ENCODE measurements around the gene LIPG. TPM values are rescaled to one million over a fixed set of nuclear protein-coding genes. Genes with fewer than 3 reads are reported as not detected.

The LIPG gene
- total and polyA plus RNA-seq, 2 donors from 2014 or later = 4.8 to 50.9 TPM

GRCh38 chr18:49565612-49566011 is 3.8 kb downstream of the LIPG start:
- TF ChIP-seq, protein P1, sequence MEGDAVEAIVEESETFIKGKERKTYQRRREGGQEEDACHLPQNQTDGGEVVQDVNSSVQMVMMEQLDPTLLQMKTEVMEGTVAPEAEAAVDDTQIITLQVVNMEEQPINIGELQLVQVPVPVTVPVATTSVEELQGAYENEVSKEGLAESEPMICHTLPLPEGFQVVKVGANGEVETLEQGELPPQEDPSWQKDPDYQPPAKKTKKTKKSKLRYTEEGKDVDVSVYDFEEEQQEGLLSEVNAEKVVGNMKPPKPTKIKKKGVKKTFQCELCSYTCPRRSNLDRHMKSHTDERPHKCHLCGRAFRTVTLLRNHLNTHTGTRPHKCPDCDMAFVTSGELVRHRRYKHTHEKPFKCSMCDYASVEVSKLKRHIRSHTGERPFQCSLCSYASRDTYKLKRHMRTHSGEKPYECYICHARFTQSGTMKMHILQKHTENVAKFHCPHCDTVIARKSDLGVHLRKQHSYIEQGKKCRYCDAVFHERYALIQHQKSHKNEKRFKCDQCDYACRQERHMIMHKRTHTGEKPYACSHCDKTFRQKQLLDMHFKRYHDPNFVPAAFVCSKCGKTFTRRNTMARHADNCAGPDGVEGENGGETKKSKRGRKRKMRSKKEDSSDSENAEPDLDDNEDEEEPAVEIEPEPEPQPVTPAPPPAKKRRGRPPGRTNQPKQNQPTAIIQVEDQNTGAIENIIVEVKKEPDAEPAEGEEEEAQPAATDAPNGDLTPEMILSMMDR (IDR thresholded peaks at IDR 0.05; ENCODE audit: borderline replicate concordance, extremely low read depth, insufficient read depth) = no peak
- Histone ChIP-seq H3K4me3 (ENCODE audit: low read length in 3 of 3) (no peak overlapping the region), H3K36me3 (ENCODE audit: control insufficient read depth in 2 of 3, insufficient read depth in 3 of 3, low read length in 3 of 3) (no peaks in the 10 kb centered on the region), H3K27me3 (ENCODE audit: control insufficient read depth, insufficient read depth, low read length) (no peaks in the 10 kb centered on the region), H3K4me1 (ENCODE audit: control insufficient read depth in 2 of 3, insufficient read depth in 2 of 3, low read depth in 1 of 3, low read length in 3 of 3) (peaks cover 0 to 27% (median 25%) of the 10 kb centered on the region in 3 donors), H3K9ac (ENCODE audit: low read length in 3 of 3) (no peak overlapping the region), H3K9me3 (ENCODE audit: control insufficient read depth in 2 of 3, insufficient read depth in 1 of 3, low read length in 3 of 3) (no peaks in the 10 kb centered on the region), H3K27ac (ENCODE audit: low read depth in 2 of 2, low read length in 2 of 2) (no peak overlapping the region)
- DNase-seq = no peak
- no peak for FAIRE-seq
- intact Hi-C loops (cut with DNase I) = no loop called here

GRCh38 chr18:49566217-49566770 is 4.4 kb downstream of the LIPG start:
- Histone ChIP-seq H3K4me1 (ENCODE audit: control insufficient read depth in 2 of 3, insufficient read depth in 2 of 3, low read depth in 1 of 3, low read length in 3 of 3) (peaks cover 0 to 23% (median 18%) of the 10 kb centered on the region in 3 donors), H3K9me3 (ENCODE audit: control insufficient read depth in 2 of 3, insufficient read depth in 1 of 3, low read length in 3 of 3) (no peaks in the 10 kb centered on the region), H3K36me3 (ENCODE audit: control insufficient read depth in 2 of 3, insufficient read depth in 3 of 3, low read length in 3 of 3) (no peaks in the 10 kb centered on the region), H3K4me3 (ENCODE audit: low read length in 3 of 3) (no peak overlapping the region), H3K9ac (ENCODE audit: low read length in 3 of 3) (no peak overlapping the region), H3K27me3 (ENCODE audit: control insufficient read depth, insufficient read depth, low read length) (no peaks in the 10 kb centered on the region), H3K27ac (ENCODE audit: low read depth in 2 of 2, low read length in 2 of 2) (no peak overlapping the region)
- TF ChIP-seq, protein P1 (IDR thresholded peaks at IDR 0.05; ENCODE audit: borderline replicate concordance, extremely low read depth, insufficient read depth) = no peak
- intact Hi-C loops (cut with DNase I) = no loop called here
- FAIRE-seq = no peak
- DNase-seq = no peak

DNA sequence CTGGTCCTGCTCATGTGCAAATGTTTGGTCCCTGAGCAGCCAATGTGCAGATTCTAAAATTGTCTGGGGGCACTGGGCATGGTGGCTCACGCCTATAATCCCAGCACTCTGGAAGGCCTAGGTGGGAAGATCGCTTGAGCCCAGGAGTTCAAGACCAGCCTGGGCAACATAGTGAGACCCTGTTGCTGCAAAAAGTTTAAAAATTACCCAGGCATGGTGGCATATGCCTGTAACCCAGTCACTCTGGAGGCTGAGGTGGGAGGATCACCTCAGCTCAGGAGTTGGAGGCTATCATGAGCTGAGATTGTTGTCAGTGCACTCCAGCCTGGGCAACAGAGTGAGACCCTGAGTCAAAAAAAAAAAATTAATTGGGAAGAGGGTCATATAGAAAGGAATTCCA is 5.1 kb downstream of the LIPG start:
- H3K4me3 ChIP-seq (ENCODE audit: low read length in 3 of 3) = no peak overlapping the region
- TF ChIP-seq, protein P1 (IDR thresholded peaks at IDR 0.05; ENCODE audit: borderline replicate concordance, extremely low read depth, insufficient read depth) = no peak
- H3K27me3 ChIP-seq (ENCODE audit: control insufficient read depth, insufficient read depth, low read length) = no peaks in the 10 kb centered on the region
- peaks cover 0 to 17% (median 14%) of the 10 kb centered on the region in 3 donors for H3K4me1 ChIP-seq (ENCODE audit: control insufficient read depth in 2 of 3, insufficient read depth in 2 of 3, low read depth in 1 of 3, low read length in 3 of 3)
- no peak for DNase-seq
- H3K9me3 ChIP-seq (ENCODE audit: control insufficient read depth in 2 of 3, insufficient read depth in 1 of 3, low read length in 3 of 3) = no peaks in the 10 kb centered on the region
- H3K9ac ChIP-seq (ENCODE audit: low read length in 3 of 3) = no peak overlapping the region
- FAIRE-seq = no peak
- H3K27ac ChIP-seq (ENCODE audit: low read depth in 2 of 2, low read length in 2 of 2) = no peak overlapping the region
- H3K36me3 ChIP-seq (ENCODE audit: control insufficient read depth in 2 of 3, insufficient read depth in 3 of 3, low read length in 3 of 3) = no peaks in the 10 kb centered on the region
- intact Hi-C loops (cut with DNase I) = no loop called here

DNA sequence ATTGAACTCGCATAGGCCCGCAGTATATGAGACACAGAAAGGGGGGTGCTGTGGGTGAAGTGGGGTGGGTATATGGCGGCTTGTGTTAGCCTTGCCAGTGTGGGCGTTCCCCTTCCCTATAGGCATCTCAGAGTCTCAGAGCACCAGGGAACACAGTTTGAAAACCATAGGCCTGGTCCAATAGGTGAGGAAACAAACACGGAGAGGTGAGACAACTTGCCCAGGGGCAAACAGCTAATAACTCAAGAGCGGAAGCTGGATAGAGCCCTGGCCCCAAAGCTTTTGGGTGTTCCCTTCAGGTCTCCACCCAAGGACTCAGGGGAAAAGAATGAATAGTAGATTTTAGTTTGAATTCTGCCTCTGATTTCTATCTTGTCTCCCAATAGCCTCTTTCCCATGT is 7.9 kb downstream of the LIPG start:
- TF ChIP-seq, protein P1 (IDR thresholded peaks at IDR 0.05; ENCODE audit: borderline replicate concordance, extremely low read depth, insufficient read depth) = no peak
- Histone ChIP-seq H3K9me3 (ENCODE audit: control insufficient read depth in 2 of 3, insufficient read depth in 1 of 3, low read length in 3 of 3) (no peaks in the 10 kb centered on the region), H3K27ac (ENCODE audit: low read depth in 2 of 2, low read length in 2 of 2) (no peak overlapping the region), H3K4me1 (ENCODE audit: control insufficient read depth in 2 of 3, insufficient read depth in 2 of 3, low read depth in 1 of 3, low read length in 3 of 3) (peaks cover 0 to 7% (median 3%) of the 10 kb centered on the region in 3 donors), H3K9ac (ENCODE audit: low read length in 3 of 3) (no peak overlapping the region), H3K36me3 (ENCODE audit: control insufficient read depth in 2 of 3, insufficient read depth in 3 of 3, low read length in 3 of 3) (no peaks in the 10 kb centered on the region), H3K4me3 (ENCODE audit: low read length in 3 of 3) (no peak overlapping the region), H3K27me3 (ENCODE audit: control insufficient read depth, insufficient read depth, low read length) (no peaks in the 10 kb centered on the region)
- DNase-seq (no peak), FAIRE-seq (no peak)
- intact Hi-C loops (cut with DNase I) = no loop called here
